ENCODE data around the gene SAP30L. TPM values are rescaled to one million over a fixed set of nuclear protein-coding genes. Genes with fewer than 3 reads are reported as not detected.

SAP30L gene, protein sequence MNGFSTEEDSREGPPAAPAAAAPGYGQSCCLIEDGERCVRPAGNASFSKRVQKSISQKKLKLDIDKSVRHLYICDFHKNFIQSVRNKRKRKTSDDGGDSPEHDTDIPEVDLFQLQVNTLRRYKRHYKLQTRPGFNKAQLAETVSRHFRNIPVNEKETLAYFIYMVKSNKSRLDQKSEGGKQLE
- total RNA-seq (2014; rRNA removed; shearing (Covaris generic)), result 17.5 and 28.4 TPM in 2 replicates

DNA sequence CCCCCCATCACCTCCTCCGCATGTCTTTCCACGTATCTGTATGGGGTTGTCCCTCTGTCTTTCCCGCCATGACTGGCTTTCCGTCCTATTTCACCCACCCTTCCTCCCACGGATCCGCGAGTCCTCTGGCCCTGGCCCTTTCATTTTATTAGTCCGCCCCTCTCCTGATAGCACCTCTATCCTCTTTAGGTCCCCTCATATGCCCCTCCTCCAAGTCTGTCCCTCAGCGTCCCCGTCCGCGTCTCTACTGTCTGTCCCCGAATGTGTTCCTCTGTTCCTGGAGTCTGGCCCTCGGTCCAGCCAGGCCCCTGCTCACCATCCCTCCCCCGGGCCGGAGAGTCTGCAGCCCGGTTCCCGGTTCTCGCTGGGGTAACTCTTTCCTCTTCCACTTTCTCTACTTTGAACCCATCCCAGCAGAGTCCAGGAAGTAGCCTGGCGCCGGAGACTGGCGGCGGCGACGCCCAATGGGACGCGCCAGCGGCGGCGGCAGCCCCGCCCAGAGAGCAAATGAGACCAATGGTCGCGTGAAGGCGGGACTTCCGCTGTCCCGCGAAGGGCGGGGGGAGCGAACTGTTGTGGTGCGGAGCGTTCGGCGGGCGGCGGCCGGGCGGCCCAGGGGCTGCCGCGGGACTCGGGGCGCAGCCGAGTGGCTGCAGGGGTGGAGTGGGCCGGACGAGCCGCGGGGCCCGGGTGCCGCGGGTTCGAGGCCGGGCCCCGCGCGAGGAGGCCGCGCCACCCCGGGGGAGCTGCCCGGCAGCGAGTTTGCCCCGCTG is at the start of gene SAP30L:
Gene SAP30L (plus strand): TSS at position 576 of the 773 bp plus-strand sequence. CDS start 608 bp downstream, outside the sequence.
- peak; percentile 92 for DNase-seq (ENCODE audit: low spot score)
- in situ Hi-C loops (cut with HindIII; ENCODE audit: low sequenced_read_pairs), result no loop called here

DNA sequence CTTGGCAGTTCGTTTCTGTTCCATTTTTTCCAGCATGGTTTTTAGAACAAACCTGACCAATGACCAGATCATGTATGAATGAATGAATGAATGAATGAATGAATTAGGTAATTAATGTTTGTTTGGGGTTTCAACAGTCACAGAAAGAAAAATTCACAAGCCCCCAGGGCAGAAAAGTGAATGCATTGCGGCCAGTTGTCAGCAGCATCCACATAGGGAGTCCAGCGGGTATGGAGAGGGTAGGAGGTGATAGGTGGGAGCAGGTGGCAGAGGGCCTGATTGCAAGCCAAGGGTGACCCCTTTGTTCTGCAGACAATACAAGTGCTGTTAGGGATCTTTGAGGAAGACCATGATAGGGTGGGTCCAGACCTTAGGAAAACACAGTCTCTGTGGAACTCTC is 49.7 kb upstream of the SAP30L start:
- no peak for DNase-seq (ENCODE audit: low spot score)
- in situ Hi-C loops (cut with HindIII; ENCODE audit: low sequenced_read_pairs), result no loop called here

DNA sequence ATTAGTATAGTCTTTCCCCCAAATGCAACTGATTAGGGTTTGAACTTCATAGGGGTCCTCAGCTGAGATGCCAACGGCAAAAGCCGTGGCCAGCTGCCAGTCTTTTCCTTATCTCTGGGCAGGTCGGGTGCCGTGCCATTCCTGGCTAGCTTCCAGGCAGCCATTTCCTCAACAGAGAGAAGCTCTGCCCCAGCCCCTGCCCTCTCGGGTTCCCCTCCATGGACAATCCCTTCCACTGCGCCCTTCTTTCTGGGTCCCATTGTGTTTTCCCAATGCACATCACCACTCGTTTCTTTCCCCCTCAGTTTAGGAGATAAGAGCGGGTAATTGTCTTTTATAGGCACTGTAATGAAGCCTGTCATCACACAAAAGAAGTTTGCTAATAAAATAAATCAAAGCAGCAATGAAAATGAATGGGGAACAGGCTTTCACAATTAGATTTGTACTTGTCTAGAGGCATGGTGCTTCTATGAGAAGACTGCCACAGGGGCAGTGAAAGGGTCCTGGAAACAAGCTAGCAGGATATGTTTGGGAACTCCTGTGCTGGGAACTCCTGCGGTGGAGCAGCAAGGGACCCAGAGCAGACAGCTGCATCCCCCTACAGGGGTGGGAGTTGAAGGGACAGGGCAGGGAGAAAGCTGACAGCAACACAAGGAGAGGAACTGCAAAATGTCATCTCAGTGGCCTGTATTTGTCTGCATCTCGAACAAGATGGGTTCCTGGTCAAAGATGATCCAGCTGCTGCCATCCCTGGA is 48.0 kb upstream of the SAP30L start:
- no peak for DNase-seq (ENCODE audit: low spot score)
- in situ Hi-C loops (cut with HindIII; ENCODE audit: low sequenced_read_pairs), result no loop called here

DNA sequence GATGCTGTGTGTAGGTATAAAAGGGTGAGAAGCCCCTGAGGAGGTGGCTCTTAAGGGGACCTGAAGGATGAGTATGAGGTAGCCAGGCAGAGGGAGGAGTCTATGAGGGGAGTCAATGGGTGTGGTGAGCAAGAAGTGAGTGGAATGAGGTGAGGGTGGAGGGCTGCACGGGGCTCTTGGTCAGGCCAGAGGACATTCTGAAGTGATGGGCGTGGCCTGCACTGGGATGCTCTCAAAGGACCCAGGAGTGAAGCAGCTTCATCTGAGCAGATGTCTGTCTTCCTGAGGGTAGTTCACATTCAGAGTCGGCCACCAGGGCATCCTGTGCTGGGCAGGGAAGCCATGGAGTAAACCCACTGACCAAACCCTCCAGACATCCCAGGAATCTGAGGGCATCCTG is 45.1 kb upstream of the SAP30L start:
- in situ Hi-C loops (cut with HindIII; ENCODE audit: low sequenced_read_pairs), result no loop called here
- no peak for DNase-seq (ENCODE audit: low spot score)

DNA sequence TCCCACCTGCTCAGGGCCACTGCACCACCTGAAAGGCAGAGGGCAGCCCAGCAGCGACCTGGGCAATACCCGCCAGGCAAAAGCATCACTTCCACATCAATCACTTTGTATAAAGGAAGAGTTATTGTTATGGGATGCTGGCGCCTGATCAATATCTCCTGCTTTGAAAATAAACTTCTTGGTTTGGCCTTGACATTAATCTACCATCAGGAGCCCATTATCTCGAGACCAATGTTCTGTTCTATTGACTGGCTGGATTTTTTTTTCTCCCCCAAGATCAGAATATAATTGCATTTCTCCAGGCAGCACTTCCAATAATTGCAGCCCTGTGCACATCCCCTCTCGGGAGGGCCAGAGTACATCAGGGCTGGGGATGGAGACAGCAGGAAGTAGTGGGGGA is 44.4 kb upstream of the SAP30L start:
- no peak for DNase-seq (ENCODE audit: low spot score)
- in situ Hi-C loops (cut with HindIII; ENCODE audit: low sequenced_read_pairs), result no loop called here

DNA sequence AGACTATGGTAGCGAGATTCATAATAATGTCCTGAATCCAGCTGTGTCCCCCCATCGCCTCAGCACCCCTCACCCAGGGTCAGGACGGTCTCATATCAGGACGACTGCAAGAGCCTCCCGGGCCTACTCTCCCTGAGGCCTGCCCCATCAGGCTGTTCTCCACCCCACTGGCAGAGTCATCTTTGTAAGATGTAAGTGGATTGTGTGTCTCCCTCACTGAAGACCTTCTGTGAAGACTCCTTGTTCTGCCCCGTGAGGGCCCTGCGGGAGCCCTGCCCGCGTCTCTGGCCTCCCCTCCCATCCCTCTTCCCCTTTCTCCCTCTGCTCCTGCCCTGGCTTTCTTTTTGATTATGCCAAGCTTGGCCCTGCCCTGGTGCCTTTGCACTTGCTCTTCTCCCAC is 43.9 kb upstream of the SAP30L start:
- DNase-seq (ENCODE audit: low spot score), result no peak
- in situ Hi-C loops (cut with HindIII; ENCODE audit: low sequenced_read_pairs), result no loop called here

DNA sequence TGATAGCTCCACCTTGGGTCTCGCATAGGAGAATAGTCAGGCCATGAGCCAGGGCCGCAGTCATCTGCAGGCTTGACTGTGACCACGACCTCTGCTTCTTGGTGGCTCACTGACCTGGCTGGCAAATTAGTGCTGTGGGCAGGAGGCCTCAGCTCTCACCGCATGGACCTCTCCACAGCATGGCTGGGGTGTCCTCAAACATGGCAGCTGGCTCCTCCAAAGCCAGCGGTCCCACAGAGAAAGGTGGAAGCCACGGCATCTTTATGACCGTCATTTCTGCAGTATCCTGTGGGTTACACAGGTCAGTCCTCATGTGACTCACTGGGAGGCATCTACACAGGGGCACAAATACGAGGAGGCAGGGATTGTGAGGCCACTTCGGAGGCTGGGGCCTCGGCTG is 43.2 kb upstream of the SAP30L start:
- DNase-seq (ENCODE audit: low spot score), result no peak
- in situ Hi-C loops (cut with HindIII; ENCODE audit: low sequenced_read_pairs), result no loop called here

DNA sequence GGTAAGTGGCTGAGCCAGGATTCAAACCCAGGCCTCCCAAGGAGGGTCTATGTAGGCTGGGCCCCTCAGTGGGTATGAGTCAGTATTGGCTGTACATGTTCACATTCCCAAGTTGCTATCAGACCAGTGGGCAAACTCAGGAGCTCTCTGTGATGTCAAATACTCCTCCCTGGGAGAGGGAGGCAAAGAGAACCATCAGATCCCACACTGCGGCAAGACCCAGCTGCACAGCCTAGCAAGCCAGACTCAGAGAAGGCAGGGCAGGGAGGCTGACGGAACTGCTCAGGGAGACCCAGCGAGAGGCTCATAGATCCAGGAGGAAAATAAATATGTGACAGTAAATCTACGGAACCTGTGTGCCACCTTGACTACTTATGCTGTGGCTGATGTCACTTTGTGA is 42.6 kb upstream of the SAP30L start:
- DNase-seq (ENCODE audit: low spot score), result no peak
- in situ Hi-C loops (cut with HindIII; ENCODE audit: low sequenced_read_pairs), result no loop called here

DNA sequence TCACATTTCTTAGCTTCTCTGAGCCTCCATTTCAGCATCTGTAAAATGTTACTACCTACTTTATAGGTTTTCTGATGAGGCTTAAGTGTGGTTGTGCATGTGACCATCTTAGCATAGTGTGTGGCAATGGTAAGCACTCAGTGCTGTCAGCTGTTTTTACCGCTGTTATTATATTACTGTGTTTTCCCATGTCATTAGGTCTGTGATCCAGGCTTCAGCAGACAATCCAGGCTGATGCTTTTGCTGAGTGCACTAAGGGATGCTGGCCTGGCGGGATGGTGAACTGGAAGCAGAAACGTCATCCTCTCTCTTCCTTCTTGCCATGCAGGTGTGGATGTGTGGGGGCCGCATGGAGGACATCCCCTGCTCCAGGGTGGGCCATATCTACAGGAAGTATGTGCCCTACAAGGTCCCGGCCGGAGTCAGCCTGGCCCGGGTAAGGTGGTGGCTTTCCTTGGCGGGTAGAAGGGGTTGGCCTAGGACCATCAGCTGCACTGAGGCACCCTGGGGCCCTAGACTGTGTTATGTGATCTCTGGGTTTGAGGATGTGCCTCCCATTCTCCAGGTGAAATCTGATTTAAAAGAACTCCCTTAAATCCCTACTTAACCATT is 41.9 kb upstream of the SAP30L start:
- DNase-seq (ENCODE audit: low spot score), result no peak
- in situ Hi-C loops (cut with HindIII; ENCODE audit: low sequenced_read_pairs), result no loop called here

DNA sequence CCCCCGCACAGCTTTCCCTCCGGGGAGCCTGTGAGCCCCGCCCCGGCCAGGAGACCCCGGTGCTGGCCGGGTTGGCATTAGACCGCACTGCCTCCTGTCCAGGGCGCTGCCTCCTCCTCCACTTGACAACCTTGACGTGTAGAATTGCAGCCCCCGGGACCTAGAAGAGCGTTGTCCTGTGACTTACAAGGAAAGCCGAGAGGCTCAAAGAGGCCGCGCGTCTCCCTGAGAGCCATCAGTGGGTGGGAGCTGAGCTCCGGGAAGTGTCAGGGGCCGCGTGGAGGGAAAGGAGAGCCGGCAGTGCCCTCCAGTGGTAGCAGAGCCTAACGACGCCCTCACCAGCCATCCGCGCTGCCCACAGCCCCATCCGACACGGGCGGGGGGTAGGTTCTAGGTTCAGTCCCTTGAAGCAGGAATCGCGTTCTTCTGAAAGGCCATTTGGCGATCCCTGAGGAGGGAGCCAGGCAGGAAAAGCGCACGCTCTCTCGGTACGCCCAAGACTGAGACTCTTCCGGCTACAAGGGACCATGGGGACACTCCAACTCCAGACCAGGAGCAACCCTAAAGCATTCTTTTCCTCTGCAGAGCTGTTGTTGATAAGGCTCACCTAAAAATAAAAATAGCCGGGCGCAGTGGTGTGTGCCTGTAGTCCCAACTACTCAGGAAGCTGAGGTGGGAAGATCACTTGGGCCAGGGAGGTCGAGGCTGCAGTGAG is 40.6 kb upstream of the SAP30L start:
- in situ Hi-C loops (cut with HindIII; ENCODE audit: low sequenced_read_pairs), result no loop called here
- peak; percentile 71 for DNase-seq (ENCODE audit: low spot score)

DNA sequence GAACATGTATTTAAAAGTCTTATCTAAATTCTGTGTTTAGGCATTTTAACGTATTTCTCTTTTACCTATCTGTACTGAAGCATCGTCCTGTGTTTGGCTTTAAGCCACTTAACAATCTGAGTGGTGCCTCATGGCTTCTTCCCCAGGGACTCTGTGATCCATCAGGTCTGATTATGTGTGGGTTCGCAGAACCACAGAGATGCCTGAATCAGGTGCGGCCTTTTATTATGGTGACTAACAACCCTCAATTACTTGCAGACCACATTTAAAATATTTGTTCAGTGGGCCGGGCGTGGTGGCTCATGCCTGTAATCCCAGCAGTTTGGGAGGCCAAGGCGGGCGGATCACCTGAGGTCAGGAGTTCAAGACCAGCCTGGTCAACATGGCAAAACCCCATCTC is 39.6 kb upstream of the SAP30L start:
- no peak for DNase-seq (ENCODE audit: low spot score)
- in situ Hi-C loops (cut with HindIII; ENCODE audit: low sequenced_read_pairs), result no loop called here

DNA sequence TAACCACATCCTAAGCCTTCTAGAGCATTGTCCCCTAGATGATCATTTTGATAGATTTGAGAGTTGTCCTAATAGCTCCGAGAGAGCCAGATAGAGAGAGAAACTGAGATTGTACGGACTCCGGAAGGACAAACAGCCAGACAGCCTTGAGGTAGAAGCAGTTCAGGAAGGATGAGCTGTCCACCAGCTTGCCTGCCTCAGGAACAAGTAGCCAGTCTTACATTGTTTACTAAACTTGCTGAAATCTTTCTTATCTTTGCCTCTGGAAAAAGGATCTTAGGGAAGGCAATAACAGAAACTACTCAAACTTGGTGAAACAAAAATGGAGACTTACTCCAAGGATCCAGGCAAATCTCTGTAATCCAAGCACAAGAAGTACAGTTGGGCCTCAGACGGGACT is 39.0 kb upstream of the SAP30L start:
- DNase-seq (ENCODE audit: low spot score), result no peak
- in situ Hi-C loops (cut with HindIII; ENCODE audit: low sequenced_read_pairs), result no loop called here

DNA sequence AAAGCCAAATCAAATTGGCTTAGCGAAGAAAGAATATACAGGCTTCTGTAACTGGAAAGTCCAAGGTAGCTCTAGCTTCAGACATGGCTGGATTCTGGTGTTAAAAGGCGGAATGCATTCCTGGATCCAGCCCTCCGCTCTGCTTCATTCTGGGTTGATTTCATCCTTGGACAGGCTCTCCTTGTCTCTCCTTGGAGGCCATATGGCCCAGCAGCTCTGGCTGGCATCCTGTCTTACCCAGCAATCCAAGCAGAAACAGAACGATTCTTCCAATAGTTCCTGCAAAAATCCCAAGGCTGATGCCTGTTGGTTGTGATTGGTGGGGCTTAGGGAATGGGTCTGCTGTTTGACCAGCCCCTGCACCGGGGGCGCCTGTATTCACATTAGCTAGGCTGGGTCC is 37.0 kb upstream of the SAP30L start:
- in situ Hi-C loops (cut with HindIII; ENCODE audit: low sequenced_read_pairs), result no loop called here
- DNase-seq (ENCODE audit: low spot score), result peak; percentile 81

DNA sequence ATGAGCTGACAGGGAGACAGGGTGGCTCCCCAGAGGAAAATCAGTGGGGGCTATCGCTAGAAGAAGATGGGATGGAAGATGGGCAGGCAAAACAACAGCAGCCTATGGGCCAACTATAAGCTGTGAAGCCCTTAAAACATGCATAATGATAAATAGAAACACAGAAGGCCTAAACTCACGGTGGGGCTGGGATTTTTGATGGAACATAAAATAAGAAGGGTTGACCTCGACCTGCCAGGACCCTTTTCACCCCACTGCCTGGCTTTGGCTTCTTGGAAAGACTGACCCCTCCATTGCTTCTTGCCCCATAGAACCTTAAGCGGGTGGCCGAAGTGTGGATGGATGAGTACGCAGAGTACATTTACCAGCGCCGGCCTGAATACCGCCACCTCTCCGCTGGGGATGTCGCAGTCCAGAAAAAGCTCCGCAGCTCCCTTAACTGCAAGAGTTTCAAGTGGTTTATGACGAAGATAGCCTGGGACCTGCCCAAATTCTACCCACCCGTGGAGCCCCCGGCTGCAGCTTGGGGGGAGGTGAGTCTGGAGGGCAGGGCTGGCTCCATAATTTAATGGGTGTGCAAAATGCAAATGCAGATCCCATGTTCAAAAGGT is 36.5 kb upstream of the SAP30L start:
- DNase-seq (ENCODE audit: low spot score), result no peak
- in situ Hi-C loops (cut with HindIII; ENCODE audit: low sequenced_read_pairs), result no loop called here

DNA sequence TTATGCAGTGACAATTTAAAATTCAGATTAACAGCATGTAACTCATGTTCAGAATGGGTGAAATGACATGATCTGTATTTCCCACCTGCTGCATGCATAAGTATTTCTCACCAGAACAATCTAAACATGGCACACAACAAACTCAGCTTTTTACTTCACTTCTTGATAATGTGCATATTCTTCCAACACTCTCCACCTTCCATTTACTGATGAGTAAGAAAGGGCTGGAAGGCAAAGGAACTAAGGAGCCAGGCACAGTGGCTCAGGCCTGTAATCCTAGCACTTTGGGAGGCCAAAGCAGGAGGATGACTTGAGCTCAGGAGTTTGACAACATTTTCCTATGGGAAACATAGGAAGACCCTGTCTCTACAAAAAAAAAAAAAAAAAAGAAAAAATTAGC is 35.8 kb upstream of the SAP30L start:
- in situ Hi-C loops (cut with HindIII; ENCODE audit: low sequenced_read_pairs), result no loop called here
- DNase-seq (ENCODE audit: low spot score), result no peak

DNA sequence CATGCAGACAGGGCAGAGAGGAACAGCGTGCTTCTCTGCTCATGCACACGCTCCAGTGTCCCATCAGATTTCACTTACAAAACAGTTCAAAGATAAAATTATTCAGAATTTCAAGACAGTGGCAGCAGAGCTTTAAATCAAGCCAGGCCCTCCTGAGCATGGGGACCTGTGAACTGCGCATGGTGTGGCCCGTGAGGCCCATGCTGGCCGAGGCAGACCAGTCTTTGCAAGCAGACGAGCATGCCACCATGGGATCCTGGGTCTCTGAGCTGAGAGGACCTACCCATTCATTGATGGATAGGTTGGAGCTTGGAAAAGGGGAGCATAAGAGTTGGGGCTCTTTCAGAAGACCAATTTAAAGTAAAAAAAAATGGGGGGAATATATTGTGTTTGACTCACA is 35.0 kb upstream of the SAP30L start:
- in situ Hi-C loops (cut with HindIII; ENCODE audit: low sequenced_read_pairs), result no loop called here
- no peak for DNase-seq (ENCODE audit: low spot score)

DNA sequence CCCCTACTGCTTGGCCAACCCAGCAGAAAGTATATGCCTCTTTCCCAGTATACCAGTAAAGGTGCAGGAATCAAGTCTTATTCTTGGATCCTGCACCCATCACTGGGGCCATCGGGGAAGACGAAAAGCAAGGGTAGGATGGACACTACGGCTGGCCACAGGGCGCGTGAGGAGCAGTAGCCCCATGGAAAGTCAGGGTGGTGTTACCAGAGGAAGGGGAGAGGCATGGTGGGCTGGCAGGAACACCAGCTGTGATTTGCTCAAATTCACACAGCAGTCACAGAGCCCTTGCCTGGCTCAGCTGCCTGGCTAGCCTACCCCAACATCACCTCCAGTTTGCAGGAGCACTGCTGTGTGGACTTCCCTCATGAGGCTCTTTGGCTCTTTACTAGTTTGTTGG is 34.5 kb upstream of the SAP30L start:
- in situ Hi-C loops (cut with HindIII; ENCODE audit: low sequenced_read_pairs), result no loop called here
- DNase-seq (ENCODE audit: low spot score), result no peak

DNA sequence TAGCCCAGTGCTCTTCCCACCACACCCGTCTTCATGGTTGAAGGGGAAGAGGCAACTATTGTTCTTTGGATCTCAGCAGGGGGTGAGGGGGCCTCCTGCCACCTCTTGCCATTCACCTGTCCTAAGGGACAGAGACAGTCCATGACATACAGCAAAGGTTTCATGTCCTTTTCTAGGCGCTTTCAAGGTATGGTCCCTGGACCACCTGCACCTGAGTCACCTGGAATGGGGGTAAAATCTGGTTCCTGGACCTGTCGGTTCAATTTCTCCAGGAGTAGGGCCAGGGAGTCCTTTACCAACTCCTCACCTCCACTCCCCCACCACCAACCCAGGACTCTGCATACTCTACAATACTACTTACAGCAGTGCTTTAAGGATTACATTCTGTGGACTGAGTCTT is 33.5 kb upstream of the SAP30L start:
- in situ Hi-C loops (cut with HindIII; ENCODE audit: low sequenced_read_pairs), result no loop called here
- DNase-seq (ENCODE audit: low spot score), result no peak

DNA sequence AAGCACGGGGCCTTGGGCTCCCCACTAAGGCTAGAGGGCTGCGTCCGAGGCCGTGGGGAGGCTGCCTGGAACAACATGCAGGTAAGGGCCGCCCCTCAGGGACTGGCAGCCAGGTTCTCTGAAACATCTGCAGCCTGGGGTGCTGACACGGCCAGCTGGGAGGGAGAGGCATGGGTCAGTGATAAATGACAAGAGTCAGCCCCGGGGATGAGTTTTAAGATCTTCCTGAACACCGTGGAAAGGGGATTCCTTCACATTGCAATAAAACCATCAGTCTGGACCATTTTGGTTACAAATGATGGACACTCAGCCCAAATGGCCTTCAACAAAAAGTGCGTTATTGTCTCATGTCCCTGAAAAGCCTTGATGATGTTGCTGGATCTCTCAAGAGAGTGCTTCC is 32.9 kb upstream of the SAP30L start:
- in situ Hi-C loops (cut with HindIII; ENCODE audit: low sequenced_read_pairs), result no loop called here
- no peak for DNase-seq (ENCODE audit: low spot score)
